IMR-90 (cell line): ENCODE data around the gene IL17REL. TPM values are rescaled to one million over a fixed set of nuclear protein-coding genes. Genes with fewer than 3 reads are reported as not detected.

Experiments used
- ATAC-seq: fragments of 200-7000 bp; cut with Tn5 transposase; 2 replicates; pipeline ENCODE4 v1.9.1; 2020; ENCODE audit warnings: low read depth, mild to moderate bottlenecking, moderate library complexity
- BruUV-seq: library from RNA; stranded (reverse); fragments of 400-500 nt; replicated peaks from 2 replicates; lab custom pipeline; 2021; lab: Mats Ljungman, UMichigan
- CTCF ChIA-PET: fragments of 300-600 bp; formaldehyde crosslinking; extraction: SDS; loops from one replicate; lab custom pipeline; 2021; ENCODE audit warnings: antibody characterized with exemption; lab: Yijun Ruan, JAX
- POLR2A ChIA-PET: fragments of 300-600 bp; sonication (Branson Sonifier 250); formaldehyde crosslinking; loops from one replicate; lab custom pipeline; 2022; ENCODE audit warnings: antibody characterized with exemption; ENCODE audit not compliant: unreplicated experiment; lab: Charles Lee
- DNase-seq: peaks from one replicate; pipeline ENCODE4 v3.0.0; 2013
- H2AFZ ChIP-seq: replicated peaks from 2 replicates; pipeline ENCODE3; 2013; ENCODE audit warnings: low read length, mild to moderate bottlenecking; ENCODE audit not compliant: poor library complexity
- H2AK5ac ChIP-seq: 2 replicates; pipeline ENCODE4 v1.6.1; 2013; ENCODE audit warnings: low read depth, low read length, inconsistent platforms
- H2AK9ac ChIP-seq: replicated peaks from 2 replicates; pipeline ENCODE3; 2013; ENCODE audit warnings: mild to moderate bottlenecking, low read depth, low read length, moderate library complexity; ENCODE audit not compliant: poor library complexity
- H2BK120ac ChIP-seq: 2 replicates; pipeline ENCODE4 v1.6.1; 2013; ENCODE audit warnings: low read depth, low read length, inconsistent platforms
- H2BK15ac ChIP-seq: 3 replicates; pipeline ENCODE4 v1.6.1; 2013; ENCODE audit warnings: low read depth, low read length, inconsistent platforms
- H2BK20ac ChIP-seq: 2 replicates; pipeline ENCODE4 v1.6.1; 2013; ENCODE audit warnings: low read depth, mild to moderate bottlenecking, inconsistent platforms, low read length, moderate library complexity
- H2BK5ac ChIP-seq: 2 replicates; pipeline ENCODE4 v1.6.1; 2013; ENCODE audit warnings: mild to moderate bottlenecking, low read depth, low read length, inconsistent platforms; ENCODE audit not compliant: poor library complexity, severe bottlenecking
- H3K14ac ChIP-seq: replicated peaks from 2 replicates; pipeline ENCODE4 v1.6.1; 2013; ENCODE audit warnings: low read depth, low read length, inconsistent platforms
- H3K18ac ChIP-seq: 2 replicates; pipeline ENCODE4 v1.6.1; 2013; ENCODE audit warnings: low read depth, low read length, control low read depth
- H3K23ac ChIP-seq: 2 replicates; pipeline ENCODE4 v1.6.1; 2013; ENCODE audit warnings: low read depth, low read length, inconsistent platforms
- H3K27ac ChIP-seq: 2 replicates; pipeline ENCODE4 v1.5.1; 2013; ENCODE audit warnings: mild to moderate bottlenecking, control low read depth, low read length; ENCODE audit not compliant: insufficient read depth
- H3K27me3 ChIP-seq: 2 replicates; pipeline ENCODE4 v1.6.1; 2013; ENCODE audit warnings: low read length; ENCODE audit not compliant: control insufficient read depth, insufficient read depth
- H3K36me3 ChIP-seq: 2 replicates; pipeline ENCODE4 v1.6.1; 2013; ENCODE audit warnings: low read length, mixed read lengths; ENCODE audit not compliant: control insufficient read depth, insufficient read depth
- H3K4ac ChIP-seq: 2 replicates; pipeline ENCODE4 v1.6.1; 2013; ENCODE audit warnings: low read depth, low read length, inconsistent platforms
- H3K4me1 ChIP-seq: 2 replicates; pipeline ENCODE4 v1.6.1; 2013; ENCODE audit warnings: low read length, mixed read lengths; ENCODE audit not compliant: control insufficient read depth, insufficient read depth
- H3K4me2 ChIP-seq: 2 replicates; pipeline ENCODE4 v1.6.1; 2013; ENCODE audit warnings: low read depth, mild to moderate bottlenecking, control low read depth, low read length, moderate library complexity
- H3K4me3 ChIP-seq: 2 replicates; pipeline ENCODE4 v1.5.1; 2013; ENCODE audit warnings: low read depth, mild to moderate bottlenecking, control low read depth, low read length, moderate library complexity; ENCODE audit not compliant: insufficient read depth
- H3K56ac ChIP-seq: 2 replicates; pipeline ENCODE4 v1.6.1; 2013; ENCODE audit warnings: low read length, inconsistent platforms; ENCODE audit not compliant: insufficient read depth; ENCODE audit errors: extremely low read depth
- H3K79me1 ChIP-seq, 2 experiments: 2 replicates each; pipeline ENCODE4 v1.6.1; 2013; ENCODE audit warnings: low read length in 2 of 2, inconsistent platforms in 1 of 2, low read depth in 1 of 2
- H3K9ac ChIP-seq: 2 replicates; pipeline ENCODE4 v1.6.1; 2013; ENCODE audit warnings: low read depth, low read length, control low read depth
- H3K9me1 ChIP-seq: 2 replicates; pipeline ENCODE4 v1.6.1; 2013; ENCODE audit warnings: low read length, inconsistent platforms; ENCODE audit not compliant: insufficient read depth
- H3K9me3 ChIP-seq: 2 replicates; pipeline ENCODE4 v1.6.1; 2013; ENCODE audit warnings: low read length; ENCODE audit not compliant: control insufficient read depth, insufficient read depth
- H4K20me1 ChIP-seq: 2 replicates; pipeline ENCODE4 v1.6.1; 2013; ENCODE audit warnings: low read length, inconsistent platforms; ENCODE audit not compliant: insufficient read depth
- H4K5ac ChIP-seq: 2 replicates; pipeline ENCODE4 v1.6.1; 2013; ENCODE audit warnings: mild to moderate bottlenecking, low read depth, low read length, control low read depth
- H4K8ac ChIP-seq, 2 experiments: 2 replicates each; pipeline ENCODE4 v1.6.1; 2013; ENCODE audit warnings: low read depth in 2 of 2, low read length in 2 of 2, control low read depth in 1 of 2, inconsistent platforms in 1 of 2
- H4K91ac ChIP-seq: 2 replicates; pipeline ENCODE4 v1.6.1; 2013; ENCODE audit warnings: low read depth, low read length, inconsistent platforms; ENCODE audit not compliant: insufficient read depth
- BHLHE40 ChIP-seq: fragments of 150-350 bp; IDR thresholded peaks from 2 replicates; pipeline ENCODE4 v1.6.1; 2016; ENCODE audit warnings: mild to moderate bottlenecking, low read depth, low read length
- CEBPB ChIP-seq: IDR thresholded peaks from 2 replicates; pipeline ENCODE4 v1.6.1; 2012; ENCODE audit warnings: low read depth, low read length, improper control_type of control experiment
- CHD1 ChIP-seq: IDR thresholded peaks from 2 replicates; pipeline ENCODE4 v1.6.1; 2012; ENCODE audit warnings: low read depth, low read length, improper control_type of control experiment
- MAFK ChIP-seq: IDR thresholded peaks from 2 replicates; pipeline ENCODE4 v1.6.1; 2012; ENCODE audit warnings: low read depth, low read length, improper control_type of control experiment
- MXI1 ChIP-seq: IDR thresholded peaks from 2 replicates; pipeline ENCODE4 v1.6.1; 2012; ENCODE audit warnings: low read depth, mild to moderate bottlenecking, low read length, moderate library complexity, borderline replicate concordance
- NFE2L2 ChIP-seq: fragments of 150-350 bp; IDR thresholded peaks from 2 replicates; pipeline ENCODE4 v1.6.1; 2016; ENCODE audit warnings: low read depth, mild to moderate bottlenecking, low read length
- POLR2A ChIP-seq: IDR thresholded peaks from 2 replicates; pipeline ENCODE4 v1.6.1; 2012; ENCODE audit warnings: mild to moderate bottlenecking, low read depth, low read length
- RFX5 ChIP-seq: IDR thresholded peaks from 2 replicates; pipeline ENCODE4 v1.8.0; 2012; ENCODE audit warnings: low read depth, mild to moderate bottlenecking, low read length, moderate library complexity
- SMC3 ChIP-seq: fragments of 150-350 bp; IDR thresholded peaks from 2 replicates; pipeline ENCODE4 v1.6.1; 2016; ENCODE audit warnings: low read depth, mild to moderate bottlenecking, antibody characterized with exemption, low read length, moderate library complexity
- WGBS, 2 experiments: methylation state at CpG; one replicate each; pipeline versions ENCODE4 v1.1.5 to v1.1.7; 2013; ENCODE audit warnings: missing lambda C conversion rate in 2 of 2; ENCODE audit not compliant: insufficient read length in 1 of 2; ENCODE audit errors: extremely low coverage in 2 of 2; 5-methylcytosine and 5-hydroxymethylcytosine counted together
- dilution Hi-C: fragments of 300-500 bp; cut with HindIII; formaldehyde crosslinking; loops from one replicate; pipeline ENCODE4 v1.14.3; 2018; ENCODE audit warnings: low sequenced_read_pairs; ENCODE audit not compliant: unreplicated experiment
- in situ Hi-C: fragments of 300-500 bp; cut with MboI; formaldehyde crosslinking; loops from 3 replicates; pipeline ENCODE4 v1.14.3; 2019; ENCODE audit warnings: low sequenced_read_pairs, inconsistent platforms, mixed read lengths
- intact Hi-C: fragments of 100-400 bp; cut with micrococcal nuclease; formaldehyde crosslinking; loops from 2 replicates; pipeline ENCODE4 v1.10.0; 2022
- polyA plus RNA-seq, 3 experiments: library from polyadenylated mRNA; depleted of rRNA; stranded (reverse); fragments of >200 nt; gene quantifications; 2 replicates each; pipeline ENCODE4 v1.2.3, GENCODE V29; 2012; ENCODE audit warnings: low replicate concordance in 1 of 3
- total RNA-seq: library from RNA; depleted of rRNA; stranded (reverse); fragments of >200 nt; gene quantifications from 2 replicates; pipeline ENCODE4 v1.2.3, GENCODE V29; 2012
- TF ChIP-seq, protein P1 (sequence below): fragments of 150-350 bp; IDR thresholded peaks from 2 replicates; pipeline ENCODE4 v1.6.1; 2017; ENCODE audit warnings: mild to moderate bottlenecking, antibody characterized with exemption, low read length, low read depth
- TF ChIP-seq, protein P2 (sequence below): conservative IDR thresholded peaks from 2 replicates; pipeline ENCODE4 v1.5.1; 2012; ENCODE audit warnings: mild to moderate bottlenecking, low read depth, low read length, improper control_type of control experiment

IL17REL gene
- total and polyA plus RNA-seq, 2 of the 4 experiments (the other 2 are of a cell fraction): not detected

DNA sequence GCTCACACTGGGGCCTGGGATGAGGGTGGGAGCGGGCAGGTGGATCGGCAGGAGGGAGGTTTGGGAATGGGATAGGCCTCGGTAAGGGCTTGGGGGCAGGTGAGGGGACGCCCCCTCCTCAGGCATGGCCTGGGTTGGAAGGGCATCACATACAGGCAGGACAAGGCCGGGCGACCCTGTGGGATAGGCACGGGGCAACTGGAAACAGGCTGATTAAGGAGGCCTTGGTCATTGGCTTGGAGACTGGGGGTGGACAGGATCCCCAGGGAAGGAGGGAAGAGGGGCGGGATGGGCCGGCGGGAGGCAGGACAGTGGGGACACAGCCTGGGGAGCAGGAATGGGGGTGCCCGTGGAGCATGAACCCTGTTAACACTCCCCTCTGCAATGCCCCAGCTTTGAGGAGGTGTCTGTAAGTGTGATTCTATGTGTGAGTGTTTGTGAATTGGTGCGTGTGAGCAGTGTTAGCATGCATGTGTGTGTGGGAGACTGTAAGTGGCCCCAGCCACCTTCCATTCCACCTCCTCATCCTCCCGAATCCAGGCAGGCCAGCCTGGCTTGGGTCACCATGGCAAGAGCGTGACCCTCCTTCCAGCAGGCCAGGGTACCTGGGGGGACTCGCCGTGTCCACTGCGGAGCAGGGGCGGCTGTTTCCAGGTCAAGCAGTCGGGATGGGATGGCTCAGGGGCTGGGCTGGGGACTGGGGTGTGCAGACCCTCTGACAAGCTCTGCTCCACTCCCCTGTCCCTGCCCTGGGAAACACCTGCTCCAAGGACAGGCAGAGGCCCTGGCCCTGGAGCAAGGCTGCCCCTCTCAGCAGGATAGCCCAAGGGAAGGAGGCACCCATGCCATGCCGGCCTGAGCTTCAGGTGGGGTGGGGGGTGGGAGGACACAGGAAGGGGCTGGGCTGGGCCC is 55.4 kb downstream of the IL17REL start:
- peaks cover 5% of the 10 kb centered on the region; the same call in 1 of the 2 replicates for H3K36me3 ChIP-seq
- peaks cover 4 to 7% of the 10 kb centered on the region in 2 experiments; a peak in 2 of 4 replicates for H3K79me1 ChIP-seq
- H2AFZ ChIP-seq: no peak overlapping the region
- BruUV-seq: no TSS peak
- WGBS, 2 experiments: 100% methylated on average over 3 of the region's 20 CpGs; no CpG with 5 or more reads in 1 of the 2 experiments
- no peak overlapping the region for H2BK20ac ChIP-seq
- peak overlapping the region; percentile 34; the same call in 1 of the 2 replicates for H3K4ac ChIP-seq
- H3K9ac ChIP-seq: no peak overlapping the region
- no peak overlapping the region for H4K91ac ChIP-seq
- H3K4me2 ChIP-seq: no peak overlapping the region
- H3K4me1 ChIP-seq: peaks cover 28% of the 10 kb centered on the region
- dilution Hi-C loops (no loop called here), in situ Hi-C loops (no loop called here), intact Hi-C loops (no loop called here)
- TF ChIP-seq MAFK (no peak), CHD1 (no peak), POLR2A (no peak), CEBPB (no peak), BHLHE40 (no peak), MXI1 (no peak), SMC3 (no peak), RFX5 (no peak), NFE2L2 (no peak)
- TF ChIP-seq, protein P1, sequence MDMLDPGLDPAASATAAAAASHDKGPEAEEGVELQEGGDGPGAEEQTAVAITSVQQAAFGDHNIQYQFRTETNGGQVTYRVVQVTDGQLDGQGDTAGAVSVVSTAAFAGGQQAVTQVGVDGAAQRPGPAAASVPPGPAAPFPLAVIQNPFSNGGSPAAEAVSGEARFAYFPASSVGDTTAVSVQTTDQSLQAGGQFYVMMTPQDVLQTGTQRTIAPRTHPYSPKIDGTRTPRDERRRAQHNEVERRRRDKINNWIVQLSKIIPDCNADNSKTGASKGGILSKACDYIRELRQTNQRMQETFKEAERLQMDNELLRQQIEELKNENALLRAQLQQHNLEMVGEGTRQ: no peak
- TF ChIP-seq, protein P2, sequence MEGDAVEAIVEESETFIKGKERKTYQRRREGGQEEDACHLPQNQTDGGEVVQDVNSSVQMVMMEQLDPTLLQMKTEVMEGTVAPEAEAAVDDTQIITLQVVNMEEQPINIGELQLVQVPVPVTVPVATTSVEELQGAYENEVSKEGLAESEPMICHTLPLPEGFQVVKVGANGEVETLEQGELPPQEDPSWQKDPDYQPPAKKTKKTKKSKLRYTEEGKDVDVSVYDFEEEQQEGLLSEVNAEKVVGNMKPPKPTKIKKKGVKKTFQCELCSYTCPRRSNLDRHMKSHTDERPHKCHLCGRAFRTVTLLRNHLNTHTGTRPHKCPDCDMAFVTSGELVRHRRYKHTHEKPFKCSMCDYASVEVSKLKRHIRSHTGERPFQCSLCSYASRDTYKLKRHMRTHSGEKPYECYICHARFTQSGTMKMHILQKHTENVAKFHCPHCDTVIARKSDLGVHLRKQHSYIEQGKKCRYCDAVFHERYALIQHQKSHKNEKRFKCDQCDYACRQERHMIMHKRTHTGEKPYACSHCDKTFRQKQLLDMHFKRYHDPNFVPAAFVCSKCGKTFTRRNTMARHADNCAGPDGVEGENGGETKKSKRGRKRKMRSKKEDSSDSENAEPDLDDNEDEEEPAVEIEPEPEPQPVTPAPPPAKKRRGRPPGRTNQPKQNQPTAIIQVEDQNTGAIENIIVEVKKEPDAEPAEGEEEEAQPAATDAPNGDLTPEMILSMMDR: no peak
- ChIA-PET CTCF (no interaction called here), POLR2A (no interaction called here)
- no peak overlapping the region for H3K23ac ChIP-seq
- H2BK15ac ChIP-seq: no peak overlapping the region; the same call in 2 of the 3 replicates
- H3K56ac ChIP-seq: no peak overlapping the region
- H2AK5ac ChIP-seq: peak overlapping the region; percentile 83
- no peak overlapping the region for H3K27ac ChIP-seq
- DNase-seq (no peak), ATAC-seq (no peak)
- H3K18ac ChIP-seq: no peak overlapping the region
- H4K5ac ChIP-seq: no peak overlapping the region
- H2BK120ac ChIP-seq: no peak overlapping the region
- H3K4me3 ChIP-seq: no peak overlapping the region
- no peak overlapping the region for H2BK5ac ChIP-seq
- H3K9me3 ChIP-seq: no peaks in the 10 kb centered on the region
- peaks cover 14% of the 10 kb centered on the region for H3K9me1 ChIP-seq
- no peaks in the 10 kb centered on the region for H3K27me3 ChIP-seq
- H4K8ac ChIP-seq: no peak overlapping the region
- H2AK9ac ChIP-seq: peak overlapping the region; percentile 65
- H3K14ac ChIP-seq: no peak overlapping the region
- peaks cover 13% of the 10 kb centered on the region for H4K20me1 ChIP-seq
